Upper lobe of left lung (tissue), 4 donors: ENCODE measurements around the gene DNASE1L2.

ENCODE experiments used
- CTCF ChIP-seq, 6 experiments: fragments of 450-650 bp in 4 of 6; fragments of 200-600 bp in 2 of 6; sonication (generic) in 2 of 6; IDR thresholded peaks; one replicate each; pipeline ENCODE4 v1.5.1; 2016 to 2019; ENCODE audit warnings: antibody characterized with exemption in 6 of 6
- POLR2AphosphoS5 ChIP-seq, 2 donors: sonication (generic); formaldehyde crosslinking; IDR thresholded peaks; one replicate each; pipeline ENCODE4 v1.5.1; 2017; ENCODE audit warnings: antibody characterized with exemption in 2 of 2

GRCh38 chr16:2231016-2231931 is 5.0 kb upstream of the DNASE1L2 start:
- TF ChIP-seq CTCF (IDR thresholded peaks at IDR 0.05), result no peak
- no peak for TF ChIP-seq POLR2AphosphoS5 (IDR thresholded peaks at IDR 0.05)
